IMR-90 (cell line): ENCODE measurements around the gene ZNF783. TPM values are rescaled to one million over a fixed set of nuclear protein-coding genes. Genes with fewer than 3 reads are reported as not detected.

ENCODE experiments used
- microRNA-seq, 2 experiments: library from miRNA; stranded (forward) in 1 of 2; unstranded in 1 of 2; fragments of 10-50 nt in 1 of 2; fragments of <30 nt in 1 of 2; gene quantifications in 1 of 2; microRNA quantifications in 1 of 2; one replicate each; pipeline versions ENCODE3 to v1.1.0; 2013 to 2020; ENCODE audit not compliant: insufficient read depth in 1 of 2, insufficient read length in 1 of 2, unreplicated experiment in 1 of 2
- polyA plus RNA-seq, 3 experiments: library from polyadenylated mRNA; depleted of rRNA; stranded (reverse); fragments of >200 nt; gene quantifications; 2 replicates each; pipeline ENCODE4 v1.2.3, GENCODE V29; 2012; ENCODE audit warnings: low replicate concordance in 1 of 3
- small RNA-seq, 5 experiments: library from RNA; depleted of rRNA; stranded (forward); fragments of <200 nt; gene quantifications; one replicate each; pipeline ENCODE3, GENCODE V24; 2012
- total RNA-seq: library from RNA; depleted of rRNA; stranded (reverse); fragments of >200 nt; gene quantifications from 2 replicates; pipeline ENCODE4 v1.2.3, GENCODE V29; 2012; rRNA removed

The ZNF783 gene
- total and polyA plus RNA-seq, 2 of the 4 experiments (the other 2 are of a cell fraction) = 2.3 to 7.2 TPM

Small RNA genes lying within 50 kb of the gene (microRNA-seq; reads per million reads assigned to microRNA genes)
- gene AC004941.2 (ENCODE audit: insufficient read depth, insufficient read length) = not detected

Small RNA genes lying within 50 kb of the gene (small RNA-seq; reads per million reads assigned to genes)
- 0 reads per million in 5 experiments for gene AC004941.2

Other genes with a start within 250 kb of the ZNF783 start
- gene PDIA4, start 233.7 kb upstream of the ZNF783 start, total RNA-seq = 277 and 304 TPM in 2 replicates
- gene PDIA4, start 233.7 kb upstream of the ZNF783 start, polyA plus RNA-seq (2012; rRNA removed) = 221 and 241 TPM in 2 replicates
- 5.8 and 7.3 TPM in 2 replicates for gene ZNF786, start 171.5 kb upstream of the ZNF783 start, total RNA-seq
- 2.6 and 2.8 TPM in 2 replicates for gene ZNF786, start 171.5 kb upstream of the ZNF783 start, polyA plus RNA-seq (2012; rRNA removed)
- gene ZNF425, start 135.9 kb upstream of the ZNF783 start, total RNA-seq = 2.3 and 2.8 TPM in 2 replicates
- 1.2 TPM in 2 replicates for gene ZNF425, start 135.9 kb upstream of the ZNF783 start, polyA plus RNA-seq (2012; rRNA removed)
- gene ZNF398, start 114.7 kb upstream of the ZNF783 start, total RNA-seq = 7.9 and 9.2 TPM in 2 replicates
- gene ZNF398, start 114.7 kb upstream of the ZNF783 start, polyA plus RNA-seq (2012; rRNA removed) = 5.7 and 6.2 TPM in 2 replicates
- gene ZNF282, start 66.7 kb upstream of the ZNF783 start, total RNA-seq = 6.7 and 7.2 TPM in 2 replicates
- gene ZNF282, start 66.7 kb upstream of the ZNF783 start, polyA plus RNA-seq (2012; rRNA removed) = 11.9 and 13.6 TPM in 2 replicates
- gene ZNF212, start 22.5 kb upstream of the ZNF783 start, total RNA-seq = 3.8 and 4.2 TPM in 2 replicates
- 4.8 and 5.1 TPM in 2 replicates for gene ZNF212, start 22.5 kb upstream of the ZNF783 start, polyA plus RNA-seq (2012; rRNA removed)
- 3.2 and 3.6 TPM in 2 replicates for gene ZNF777, start 198.9 kb downstream of the ZNF783 start, total RNA-seq
- gene ZNF777, start 198.9 kb downstream of the ZNF783 start, polyA plus RNA-seq (2012; rRNA removed) = 6.5 and 7.9 TPM in 2 replicates
- 6.6 and 6.7 TPM in 2 replicates for gene ZNF746, start 235.6 kb downstream of the ZNF783 start, total RNA-seq
- gene ZNF746, start 235.6 kb downstream of the ZNF783 start, polyA plus RNA-seq (2012; rRNA removed) = 8.4 and 8.5 TPM in 2 replicates